Memory B cell (primary cell): ENCODE measurements around the gene CRYGB.

ENCODE experiments used
- ATAC-seq: fragments of 150-1000 bp; cut with Tn5 transposase; 2 replicates; pipeline ENCODE4 v1.10.0; 2021; ENCODE audit warnings: low read depth, mild to moderate bottlenecking, moderate library complexity
- DNase-seq, 2 donors: peaks; one replicate each; pipeline ENCODE4 v3.0.0; 2022; ENCODE audit warnings: low spot score in 2 of 2
- H3K27ac Mint-ChIP-seq: one replicate; pipeline ENCODE4 v1.8.0; 2022; ENCODE audit warnings: mild to moderate bottlenecking, moderate library complexity, mixed read lengths
- H3K27me3 Mint-ChIP-seq: one replicate; pipeline ENCODE4 v1.8.0; 2022; ENCODE audit warnings: mixed read lengths
- H3K36me3 Mint-ChIP-seq: one replicate; pipeline ENCODE4 v1.8.0; 2022; ENCODE audit warnings: mild to moderate bottlenecking, mixed read lengths
- H3K4me1 Mint-ChIP-seq: one replicate; pipeline ENCODE4 v1.8.0; 2022; ENCODE audit warnings: mixed read lengths
- H3K4me3 Mint-ChIP-seq: one replicate; pipeline ENCODE4 v1.8.0; 2022; ENCODE audit warnings: mild to moderate bottlenecking, moderate library complexity, mixed read lengths
- H3K9me3 Mint-ChIP-seq: one replicate; pipeline ENCODE4 v1.8.0; 2022; ENCODE audit warnings: mixed read lengths

CRYGB gene, protein sequence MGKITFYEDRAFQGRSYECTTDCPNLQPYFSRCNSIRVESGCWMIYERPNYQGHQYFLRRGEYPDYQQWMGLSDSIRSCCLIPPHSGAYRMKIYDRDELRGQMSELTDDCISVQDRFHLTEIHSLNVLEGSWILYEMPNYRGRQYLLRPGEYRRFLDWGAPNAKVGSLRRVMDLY

DNA sequence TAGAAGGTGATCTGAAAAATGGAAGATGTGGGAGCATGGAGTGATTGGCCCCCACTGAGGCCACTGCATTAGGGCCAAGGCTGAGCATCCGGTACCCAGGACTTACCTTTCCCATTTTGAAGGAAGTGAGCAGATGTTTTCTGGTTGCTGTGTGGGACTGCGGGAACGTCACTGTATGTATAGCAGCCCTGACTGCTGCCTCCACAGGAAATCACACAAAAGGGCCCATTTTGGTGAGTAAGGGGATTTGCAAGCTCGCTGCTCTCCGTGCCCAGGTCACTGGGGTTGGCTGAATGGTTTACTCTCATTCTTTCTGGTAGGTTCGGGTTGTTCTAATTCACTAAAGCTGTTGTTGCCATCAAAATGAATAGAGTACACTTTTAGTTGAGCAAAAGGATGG is at the start of gene CRYGB:
Gene CRYGB (minus strand): TSS at position 153 of the 400 bp plus-strand sequence. CDS start 38 bp downstream, at position 115.
- H3K27ac Mint-ChIP-seq = no peak within 1 kb of the TSS
- H3K27me3 Mint-ChIP-seq = peaks cover 6% of the 10 kb centered on the region

DNA sequence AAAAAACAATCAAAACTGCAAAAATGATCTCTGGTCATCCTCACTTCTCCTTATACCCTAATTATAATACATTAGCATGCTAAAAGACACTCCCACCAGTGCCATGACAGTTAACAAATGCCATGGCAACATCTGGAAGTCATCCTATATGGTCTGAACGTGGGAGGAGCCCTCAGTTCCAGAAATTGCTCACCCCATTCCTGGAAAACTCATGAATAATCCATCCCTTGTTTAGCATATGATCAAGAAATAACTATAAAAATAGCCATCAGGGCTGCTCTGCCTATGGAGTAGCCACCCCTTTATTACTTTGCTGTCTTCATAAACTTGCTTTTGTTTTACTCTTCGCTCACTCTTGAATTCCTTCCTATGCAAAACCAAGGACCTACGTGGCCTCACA is 49.6 kb upstream of the CRYGB start:
- Mint-ChIP-seq H3K9me3 (no peaks in the 10 kb centered on the region), H3K36me3 (no peaks in the 10 kb centered on the region), H3K4me1 (no peaks in the 10 kb centered on the region), H3K4me3 (no peak overlapping the region), H3K27me3 (peaks cover 4% of the 10 kb centered on the region), H3K27ac (no peak overlapping the region)
- ATAC-seq (no peak), DNase-seq (no peak)

More for the DNA sequence above, at the start of gene CRYGB:
- ATAC-seq = no peak
- Mint-ChIP-seq H3K36me3 (no peaks in the 10 kb centered on the region), H3K4me3 (no peak within 1 kb of the TSS), H3K4me1 (no peaks in the 10 kb centered on the region), H3K9me3 (peaks cover 1% of the 10 kb centered on the region)
- no peak for DNase-seq

DNA sequence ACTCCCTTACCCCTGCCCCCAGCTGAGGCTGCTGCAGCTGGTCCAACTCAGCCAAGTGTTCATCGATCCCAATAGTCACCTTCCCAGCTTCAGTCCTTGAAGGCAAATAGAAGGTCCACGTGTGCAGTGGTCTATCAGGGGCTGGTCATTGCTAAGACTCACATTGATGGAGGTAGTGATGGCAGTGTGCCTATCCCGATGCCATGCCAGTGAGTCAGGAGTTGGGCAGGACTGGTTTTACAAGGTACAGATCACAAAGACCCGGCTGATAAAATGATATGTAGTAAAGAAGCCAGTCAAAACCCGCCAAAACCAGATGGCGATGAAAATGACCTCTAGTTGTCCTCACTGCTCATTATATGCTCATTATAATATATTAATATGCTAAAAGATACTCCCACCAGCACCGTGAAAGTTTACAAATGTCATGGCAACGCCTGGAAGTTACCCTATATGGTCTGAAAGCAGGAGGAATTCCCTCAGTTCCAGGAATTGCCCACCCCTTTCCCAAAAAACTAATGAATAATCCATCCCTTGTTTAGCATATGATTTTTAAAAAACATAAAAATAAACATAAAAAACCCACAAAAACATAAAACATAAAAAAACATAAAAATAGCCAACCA is 46.8 kb upstream of the CRYGB start:
- no peak for DNase-seq
- no peaks in the 10 kb centered on the region for H3K9me3 Mint-ChIP-seq
- H3K27ac Mint-ChIP-seq = no peak overlapping the region
- peaks cover 4% of the 10 kb centered on the region for H3K27me3 Mint-ChIP-seq
- no peaks in the 10 kb centered on the region for H3K36me3 Mint-ChIP-seq
- ATAC-seq = no peak
- no peaks in the 10 kb centered on the region for H3K4me1 Mint-ChIP-seq
- no peak overlapping the region for H3K4me3 Mint-ChIP-seq

DNA sequence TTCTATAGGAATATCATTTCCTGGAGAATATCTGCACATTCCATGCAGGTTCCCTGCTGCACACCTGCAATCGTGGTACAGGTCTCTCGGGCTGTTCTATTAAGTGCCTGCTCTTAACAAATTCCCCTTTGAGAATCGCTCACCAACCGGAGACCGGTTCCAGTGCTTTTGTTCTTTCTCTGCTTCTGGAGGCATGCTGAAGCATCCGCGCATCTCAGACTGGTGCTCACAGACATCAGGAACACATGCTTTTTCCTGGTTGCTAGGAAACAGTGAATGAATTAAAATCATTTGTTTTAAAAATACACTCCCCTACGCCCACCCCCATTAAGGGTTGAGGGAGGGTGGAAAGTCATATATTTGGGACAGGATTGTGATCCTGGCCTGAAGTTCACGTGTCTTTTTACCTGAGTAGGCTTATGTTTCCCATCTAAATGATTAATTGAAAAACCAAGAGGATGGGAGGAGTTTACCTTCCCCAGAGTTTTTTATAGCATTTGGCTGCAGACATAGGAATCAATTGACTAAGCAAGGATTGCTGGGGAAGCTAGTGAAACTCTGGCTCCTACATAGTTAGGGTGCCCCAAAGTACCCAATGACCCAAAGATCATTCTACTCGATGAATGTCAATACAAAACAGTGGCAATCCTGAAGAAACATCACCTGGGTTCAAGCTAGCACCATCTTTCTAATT is 44.0 kb upstream of the CRYGB start, which contains the start of gene C2orf80:
Gene C2orf80 (minus strand): TSS at position 221 of the 694 bp plus-strand sequence. CDS start 3,044 bp downstream, outside the sequence.
- H3K27me3 Mint-ChIP-seq = peaks cover 4% of the 10 kb centered on the region
- no peak for ATAC-seq

DNA sequence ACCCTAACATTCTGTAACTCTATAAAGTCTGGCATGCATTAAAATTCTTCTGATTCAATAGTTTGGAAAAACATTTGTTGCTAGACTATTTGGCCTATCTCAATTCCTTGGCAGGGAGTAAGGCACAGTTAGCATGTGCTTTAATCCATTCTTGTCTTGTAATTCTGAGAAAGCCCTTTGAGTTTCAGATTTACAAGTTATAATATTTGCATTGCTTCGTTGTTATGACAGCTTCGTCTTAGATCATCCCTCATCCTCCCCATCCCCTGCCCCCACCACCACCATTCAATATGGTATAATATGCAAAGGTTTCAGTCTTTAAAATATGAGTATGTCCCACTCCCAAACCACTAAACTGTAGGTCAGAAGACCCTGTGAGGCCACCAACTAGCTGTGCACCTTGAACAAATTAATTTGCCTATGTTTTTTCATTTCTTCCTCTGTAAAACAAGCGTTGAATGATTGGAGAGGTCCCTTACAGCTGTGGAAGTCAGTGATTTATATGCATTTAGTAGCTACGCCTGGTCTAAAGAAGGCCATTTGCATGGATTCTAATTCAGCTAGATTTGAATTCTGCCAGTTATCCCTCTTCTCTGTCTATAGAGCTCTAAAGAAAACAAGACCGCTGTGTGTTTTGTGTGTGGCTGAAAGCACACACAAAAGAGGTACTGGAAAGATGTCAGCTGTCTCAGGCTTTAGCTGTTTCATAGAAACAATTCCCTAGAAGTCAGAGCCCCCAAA is 43.3 kb upstream of the CRYGB start:
- Mint-ChIP-seq H3K4me3 (no peak overlapping the region), H3K27ac (no peak overlapping the region), H3K36me3 (no peaks in the 10 kb centered on the region), H3K4me1 (peaks cover 2% of the 10 kb centered on the region), H3K9me3 (no peaks in the 10 kb centered on the region), H3K27me3 (peaks cover 2% of the 10 kb centered on the region)
- ATAC-seq (no peak), DNase-seq (no peak)

More for the DNA sequence above, 44.0 kb upstream of the CRYGB start, which contains the start of gene C2orf80:
- Mint-ChIP-seq H3K9me3 (no peaks in the 10 kb centered on the region), H3K4me1 (no peaks in the 10 kb centered on the region), H3K27ac (no peak within 1 kb of the TSS), H3K4me3 (no peak within 1 kb of the TSS), H3K36me3 (no peaks in the 10 kb centered on the region)
- DNase-seq = no peak

DNA sequence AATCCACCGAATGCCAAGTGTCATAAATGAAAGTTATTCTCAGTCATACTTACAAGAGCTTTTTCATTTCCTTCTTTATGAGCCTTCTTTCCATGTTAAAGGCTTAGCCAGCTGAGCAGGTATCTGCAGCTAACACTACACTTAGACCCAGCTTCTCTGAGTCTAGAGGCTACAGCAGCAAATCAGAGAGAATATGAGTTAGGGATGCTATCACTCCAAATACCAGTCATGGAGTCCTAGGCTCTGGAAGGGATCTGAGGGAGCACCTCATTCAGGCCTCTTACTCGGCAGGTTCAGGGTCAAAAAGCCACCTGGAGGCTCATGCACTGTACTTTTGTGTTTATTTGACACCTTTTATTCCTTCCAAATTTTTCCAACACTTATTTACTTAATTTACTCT is 40.9 kb upstream of the CRYGB start:
- H3K4me1 Mint-ChIP-seq = peaks cover 8% of the 10 kb centered on the region
- peaks cover 13% of the 10 kb centered on the region for H3K27me3 Mint-ChIP-seq
- H3K27ac Mint-ChIP-seq = no peak overlapping the region
- DNase-seq = no peak
- no peaks in the 10 kb centered on the region for H3K36me3 Mint-ChIP-seq
- ATAC-seq = no peak
- H3K4me3 Mint-ChIP-seq = no peak overlapping the region
- H3K9me3 Mint-ChIP-seq = no peaks in the 10 kb centered on the region

DNA sequence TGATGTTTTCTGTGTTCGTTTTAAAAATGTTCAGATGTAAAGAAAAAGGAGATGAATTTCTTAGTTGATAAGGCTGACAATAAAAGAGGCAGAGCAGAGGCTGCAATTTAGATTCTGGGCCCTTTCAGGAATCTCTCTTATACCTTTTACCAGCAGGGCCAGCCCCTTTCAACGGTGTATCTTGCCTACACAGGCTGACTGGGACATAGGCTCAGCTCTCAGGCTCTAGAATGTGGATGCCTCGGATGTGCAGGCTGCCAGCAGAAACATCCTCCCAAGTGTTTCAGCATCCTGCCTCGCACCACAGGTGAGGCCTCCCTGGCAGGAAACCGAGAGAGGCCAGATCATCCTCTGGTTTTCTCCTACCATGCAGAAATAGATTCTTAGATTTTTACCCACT is 40.5 kb upstream of the CRYGB start:
- Mint-ChIP-seq H3K36me3 (no peaks in the 10 kb centered on the region), H3K27ac (no peak overlapping the region), H3K9me3 (no peaks in the 10 kb centered on the region), H3K4me1 (peaks cover 8% of the 10 kb centered on the region), H3K27me3 (peaks cover 13% of the 10 kb centered on the region), H3K4me3 (no peak overlapping the region)
- ATAC-seq (no peak), DNase-seq (no peak)

DNA sequence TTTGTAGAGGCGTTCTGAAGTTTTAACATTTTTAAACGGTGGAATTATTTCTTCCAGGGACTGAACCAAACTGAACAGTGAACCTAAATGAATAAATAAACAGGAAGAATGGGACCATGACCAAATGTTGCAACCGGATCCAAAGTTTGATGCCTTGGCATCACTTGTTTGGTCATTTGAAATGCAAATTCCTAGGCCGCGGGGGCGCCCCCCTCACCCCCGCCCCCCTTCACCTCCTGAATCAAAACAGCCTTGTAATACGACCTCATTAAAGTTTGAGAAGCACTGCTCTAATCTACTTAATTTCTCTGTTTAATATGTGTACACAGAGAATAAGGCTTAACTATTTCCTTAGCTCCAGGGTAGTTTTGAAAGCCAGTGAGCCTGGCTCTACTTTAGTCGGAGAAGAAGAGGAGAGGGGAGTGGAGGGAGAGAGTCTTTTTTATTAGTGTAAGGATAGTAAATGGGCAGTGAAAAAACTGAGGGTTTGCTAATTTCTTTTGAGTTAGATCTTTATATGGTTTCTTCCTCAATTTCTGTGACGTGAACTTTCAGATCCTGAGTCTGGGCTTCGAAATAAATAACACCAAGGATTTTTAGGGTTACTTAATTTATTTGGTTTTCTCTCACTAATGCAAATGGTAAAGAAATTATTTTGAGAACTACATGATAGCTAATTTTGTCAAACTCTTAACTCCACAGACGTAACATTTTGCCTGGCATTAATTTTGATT is 38.2 kb upstream of the CRYGB start:
- no peak for DNase-seq
- H3K27me3 Mint-ChIP-seq = peaks cover 11% of the 10 kb centered on the region

DNA sequence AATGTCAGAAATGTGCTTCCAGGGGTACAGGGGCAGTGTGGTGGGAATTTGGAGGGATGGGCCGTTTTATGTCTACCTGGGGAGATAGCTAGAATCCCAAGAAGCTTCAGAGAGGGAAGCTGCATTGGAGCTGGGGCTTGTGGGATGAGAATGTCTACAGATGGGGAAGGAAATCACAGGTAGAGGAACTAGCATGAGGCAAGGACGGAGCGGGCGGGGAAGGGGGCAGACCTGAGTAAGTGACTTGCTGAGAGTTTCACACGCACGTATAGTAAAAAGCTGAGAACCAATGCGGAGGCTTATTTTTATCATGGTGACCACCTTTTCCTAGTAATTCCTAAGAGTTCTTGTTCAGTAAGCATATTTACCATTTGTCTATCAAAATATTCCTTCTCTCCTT is 37.6 kb upstream of the CRYGB start:
- Mint-ChIP-seq H3K9me3 (no peaks in the 10 kb centered on the region), H3K27ac (no peak overlapping the region), H3K27me3 (peaks cover 12% of the 10 kb centered on the region), H3K36me3 (no peaks in the 10 kb centered on the region), H3K4me1 (peaks cover 8% of the 10 kb centered on the region), H3K4me3 (peak overlapping the region; percentile 71)
- DNase-seq (no peak), ATAC-seq (peak; percentile 35)

More for the DNA sequence above, 38.2 kb upstream of the CRYGB start:
- Mint-ChIP-seq H3K27ac (no peak overlapping the region), H3K9me3 (no peaks in the 10 kb centered on the region), H3K4me1 (peaks cover 8% of the 10 kb centered on the region), H3K4me3 (peak overlapping the region; percentile 71), H3K36me3 (no peaks in the 10 kb centered on the region)
- no peak for ATAC-seq

DNA sequence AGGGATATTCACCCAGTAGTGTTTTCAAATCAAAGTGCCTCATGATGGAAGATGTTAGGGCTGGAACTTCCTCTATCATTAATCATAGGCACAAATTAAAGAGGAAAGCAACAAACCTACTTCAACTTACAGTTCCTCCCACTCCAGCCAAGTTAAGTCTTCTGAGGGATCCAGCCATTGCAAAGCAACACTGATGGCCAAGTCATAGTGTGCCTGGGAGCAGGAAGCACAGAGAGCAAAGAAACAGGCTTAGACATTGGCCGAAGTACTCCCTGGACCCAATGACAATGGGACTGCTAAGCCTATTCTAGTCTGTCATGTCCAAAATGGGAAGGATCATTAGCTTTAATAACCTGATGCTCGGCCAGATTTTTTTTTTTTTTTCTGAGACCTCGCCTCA is 36.9 kb upstream of the CRYGB start:
- H3K27ac Mint-ChIP-seq = no peak overlapping the region

DNA sequence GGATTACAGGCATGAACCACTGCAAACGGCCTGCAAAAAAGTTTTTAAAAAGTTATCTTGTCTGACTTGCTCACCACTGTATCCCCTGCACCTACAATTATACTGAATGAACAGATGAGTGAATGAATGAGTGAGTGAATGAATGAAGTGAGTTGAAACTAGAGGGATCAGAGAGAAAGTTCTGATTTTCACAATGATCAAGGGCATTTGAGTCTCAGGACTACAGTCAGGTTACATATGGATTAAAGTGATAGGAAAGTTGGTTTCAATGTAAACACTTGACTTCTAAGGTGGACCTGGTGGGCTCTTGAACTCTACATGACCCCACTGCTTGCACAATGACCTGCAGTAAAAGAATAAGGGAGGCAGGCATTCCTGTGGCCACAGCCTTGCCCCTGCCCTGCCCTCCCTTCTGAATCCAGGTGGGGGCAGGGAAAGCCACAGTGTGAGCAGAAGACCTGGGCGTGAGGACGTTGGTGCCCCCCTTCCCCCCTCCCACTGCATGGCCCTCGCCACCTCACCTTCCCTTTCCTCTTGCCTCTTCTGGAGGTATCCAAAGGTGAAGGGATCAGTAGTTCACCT is 33.2 kb upstream of the CRYGB start:
- Mint-ChIP-seq H3K36me3 (no peaks in the 10 kb centered on the region), H3K27me3 (peaks cover 11% of the 10 kb centered on the region), H3K4me1 (peaks cover 5% of the 10 kb centered on the region), H3K4me3 (no peak overlapping the region), H3K9me3 (no peaks in the 10 kb centered on the region), H3K27ac (no peak overlapping the region)
- DNase-seq (no peak), ATAC-seq (no peak)

More for the DNA sequence above, 36.9 kb upstream of the CRYGB start:
- peaks cover 12% of the 10 kb centered on the region for H3K27me3 Mint-ChIP-seq
- H3K36me3 Mint-ChIP-seq = no peaks in the 10 kb centered on the region
- H3K4me1 Mint-ChIP-seq = peaks cover 8% of the 10 kb centered on the region
- H3K4me3 Mint-ChIP-seq = no peak overlapping the region
- DNase-seq (no peak), ATAC-seq (no peak)
- H3K9me3 Mint-ChIP-seq = no peaks in the 10 kb centered on the region

DNA sequence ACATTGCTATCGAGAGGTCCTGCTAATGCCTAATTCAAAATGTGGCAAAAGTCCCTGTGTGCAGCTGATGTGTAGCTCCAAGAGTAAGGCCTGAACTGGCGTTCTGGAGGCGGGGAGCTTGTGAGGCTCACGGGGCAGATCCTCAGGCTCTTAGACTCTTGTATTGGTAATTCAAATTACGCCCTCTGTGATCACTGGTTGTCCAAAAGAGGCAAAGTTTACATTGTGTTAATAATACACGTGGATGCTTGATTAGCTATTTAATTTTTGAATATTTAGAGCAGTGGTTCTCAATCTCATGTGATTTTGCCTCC is 29.8 kb upstream of the CRYGB start:
- H3K36me3 Mint-ChIP-seq = no peaks in the 10 kb centered on the region
- H3K4me3 Mint-ChIP-seq = no peak overlapping the region
- no peak overlapping the region for H3K27ac Mint-ChIP-seq
- peaks cover 2% of the 10 kb centered on the region for H3K4me1 Mint-ChIP-seq
- no peaks in the 10 kb centered on the region for H3K9me3 Mint-ChIP-seq
- H3K27me3 Mint-ChIP-seq = peaks cover 1% of the 10 kb centered on the region
- DNase-seq = no peak
- ATAC-seq = no peak

DNA sequence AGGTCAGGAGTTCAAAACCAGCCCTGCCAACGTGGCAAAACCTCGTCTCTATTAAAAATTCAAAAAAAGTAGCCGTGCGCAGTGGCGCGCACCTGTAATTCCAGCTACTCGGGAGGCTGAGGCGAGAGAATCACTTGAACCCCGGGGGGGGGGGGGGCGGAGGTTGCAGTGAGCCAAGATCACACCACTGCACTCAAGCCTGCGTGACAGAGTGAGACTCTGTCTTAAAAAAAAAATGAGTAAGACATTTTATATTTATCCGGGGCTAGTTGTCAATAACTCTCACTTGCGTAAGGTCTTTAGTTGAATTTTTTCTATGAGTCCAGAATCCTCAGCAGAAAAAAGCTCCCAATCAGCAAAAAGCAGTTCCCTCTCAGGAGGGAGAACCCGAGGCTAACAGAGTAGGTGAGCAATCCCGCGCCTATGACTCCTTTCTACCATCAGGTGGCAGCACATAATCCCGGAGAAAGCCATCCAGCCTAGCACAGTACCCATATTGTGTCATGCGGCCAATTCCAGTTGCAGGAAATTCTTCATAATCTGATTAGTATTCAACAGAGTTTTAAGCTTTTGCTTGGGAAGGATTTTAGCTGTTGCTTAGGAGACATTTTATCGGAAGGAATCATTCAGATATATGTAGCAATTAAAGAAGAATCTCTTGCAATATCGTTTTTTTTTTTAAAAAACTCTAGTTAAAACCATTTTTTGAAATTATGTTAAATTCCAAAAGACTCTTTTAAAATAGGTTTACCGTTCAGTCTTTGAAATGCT is 29.3 kb upstream of the CRYGB start:
- ATAC-seq = peak; percentile 97
- H3K4me3 Mint-ChIP-seq = no peak overlapping the region
- H3K9me3 Mint-ChIP-seq = no peaks in the 10 kb centered on the region
- H3K27ac Mint-ChIP-seq = no peak overlapping the region
- peak; percentile 52 to 58 for DNase-seq
- peaks cover 2% of the 10 kb centered on the region for H3K4me1 Mint-ChIP-seq
- no peaks in the 10 kb centered on the region for H3K36me3 Mint-ChIP-seq
- H3K27me3 Mint-ChIP-seq = peaks cover 2% of the 10 kb centered on the region
